GM18508 (cell line): Measurements from ENCODE around the gene WDR83.
"Not testable (repeated sequence)": the region's sequence is repeated elsewhere in the genome, so short reads cannot be mapped to it uniquely, and the experiment has no call there.

Experiments used
- ATAC-seq: cut with Tn5 transposase; IDR thresholded peaks from one replicate; pipeline ENCODE4 v1.9.1; 2021; ENCODE audit warnings: moderate number of reproducible peaks; ENCODE audit not compliant: insufficient read depth, unreplicated experiment

WDR83 gene

GRCh38 chr19:12708641-12709040 is 42.0 kb downstream of the WDR83 start:
- no peak for ATAC-seq

- ATAC-seq, result no peak
These were observed 44.6 kb downstream of the WDR83 start for GRCh38 chr19:12711187-12711586.

- ATAC-seq, result not testable (repeated sequence)
These were observed 45.5 kb downstream of the WDR83 start for GRCh38 chr19:12712077-12712476.

- ATAC-seq, result not testable (repeated sequence)
These were observed 46.7 kb downstream of the WDR83 start for GRCh38 chr19:12713304-12713703.

- ATAC-seq, result no peak
These were observed 48.5 kb downstream of the WDR83 start for GRCh38 chr19:12715102-12715501.

- ATAC-seq, result no peak
These were observed 49.3 kb downstream of the WDR83 start for GRCh38 chr19:12715929-12716328.

- no peak for ATAC-seq
These were observed 53.7 kb downstream of the WDR83 start for GRCh38 chr19:12720296-12720695.

GRCh38 chr19:12720851-12721655 is 54.4 kb downstream of the WDR83 start:
- ATAC-seq, result no peak

GRCh38 chr19:12721656-12722565 is 55.3 kb downstream of the WDR83 start:
- no peak for ATAC-seq

GRCh38 chr19:12722566-12723380 is 56.2 kb downstream of the WDR83 start:
- ATAC-seq, result peak; percentile 72

GRCh38 chr19:12723381-12723640 is 56.7 kb downstream of the WDR83 start:
- ATAC-seq, result no peak

GRCh38 chr19:12723641-12724426 is 57.2 kb downstream of the WDR83 start, which contains the start of gene TNPO2:
TNPO2 (minus strand) TSS chr19:12723932; CDS start chr19:12720977, 2,955 bp downstream.
- ATAC-seq, result no peak
